Keratinocyte (primary cell): Measurements from ENCODE around the gene PLPP4. TPM values are rescaled to one million over a fixed set of nuclear protein-coding genes. Genes with fewer than 3 reads are reported as not detected.

Experiments
- DNase-seq: peaks from one replicate; pipeline ENCODE4 v3.0.0-alpha.2; 2011; ENCODE audit warnings: low read depth, missing footprints, low spot score
- FAIRE-seq: peaks from 2 replicates; lab custom pipeline; 2011; peaks lifted over from hg19 to GRCh38; lab: Jason Lieb, UNC
- H2AFZ ChIP-seq: 2 replicates; pipeline ENCODE4 v1.6.0; 2012; ENCODE audit warnings: low read length, control low read depth, inconsistent platforms; ENCODE audit not compliant: control insufficient read depth
- H3K27ac ChIP-seq: 2 replicates; pipeline ENCODE4 v1.5.1; 2011; ENCODE audit warnings: low read length; ENCODE audit not compliant: control insufficient read depth, insufficient read depth
- H3K27me3 ChIP-seq: 3 replicates; pipeline ENCODE4 v1.6.0; 2011; ENCODE audit warnings: low read length; ENCODE audit not compliant: control insufficient read depth, insufficient read depth; ENCODE audit errors: extremely low read depth
- H3K36me3 ChIP-seq, 2 experiments: 2 replicates in 1 of 2; 3 replicates in 1 of 2; pipeline ENCODE4 v1.5.1; 2011; ENCODE audit warnings: low read length in 2 of 2, mild to moderate bottlenecking in 1 of 2; ENCODE audit not compliant: control insufficient read depth in 2 of 2, insufficient read depth in 2 of 2; ENCODE audit errors: extremely low read depth in 1 of 2
- H3K4me1 ChIP-seq: 3 replicates; pipeline ENCODE4 v1.5.1; 2011; ENCODE audit warnings: low read length; ENCODE audit not compliant: control insufficient read depth, insufficient read depth; ENCODE audit errors: extremely low read depth
- H3K4me2 ChIP-seq: 3 replicates; pipeline ENCODE4 v1.6.0; 2011; ENCODE audit warnings: low read depth, low read length; ENCODE audit not compliant: control insufficient read depth, insufficient read depth; ENCODE audit errors: extremely low read depth
- H3K4me3 ChIP-seq, 3 experiments: fragments of 200-600 bp in 1 of 3; sonication (generic) in 1 of 3; 2 replicates in 2 of 3; 3 replicates in 1 of 3; pipeline ENCODE4 v1.5.1; 2011 to 2016; ENCODE audit warnings: low read length in 3 of 3, mild to moderate bottlenecking in 3 of 3, control low read depth in 2 of 3, inconsistent platforms in 1 of 3, low read depth in 1 of 3, mixed read lengths in 1 of 3, mixed run types in 1 of 3, moderate library complexity in 1 of 3; ENCODE audit not compliant: control insufficient read depth in 2 of 3, insufficient read depth in 2 of 3; ENCODE audit errors: extremely low read depth in 1 of 3
- H3K79me2 ChIP-seq: 2 replicates; pipeline ENCODE4 v1.6.0; 2012; ENCODE audit warnings: low read length; ENCODE audit not compliant: control insufficient read depth, insufficient read depth
- H3K9ac ChIP-seq: 3 replicates; pipeline ENCODE4 v1.6.0; 2011; ENCODE audit warnings: low read length; ENCODE audit not compliant: control insufficient read depth, insufficient read depth; ENCODE audit errors: extremely low read depth
- H3K9me1 ChIP-seq: 3 replicates; pipeline ENCODE4 v1.6.0; 2011; ENCODE audit warnings: low read length; ENCODE audit not compliant: control insufficient read depth, insufficient read depth; ENCODE audit errors: extremely low read depth
- H3K9me3 ChIP-seq: 2 replicates; pipeline ENCODE4 v1.5.1; 2012; ENCODE audit warnings: low read depth, low read length; ENCODE audit not compliant: control insufficient read depth
- H4K20me1 ChIP-seq: 3 replicates; pipeline ENCODE4 v1.6.0; 2011; ENCODE audit warnings: low read length; ENCODE audit not compliant: control insufficient read depth, insufficient read depth; ENCODE audit errors: extremely low read depth
- CTCF ChIP-seq, 3 experiments: IDR thresholded peaks in 1 of 3; conservative IDR thresholded peaks in 1 of 3; optimal IDR thresholded peaks in 1 of 3; 2 replicates in 2 of 3; 3 replicates in 1 of 3; pipeline versions ENCODE3 to v1.5.1; 2011; ENCODE audit warnings: low read length in 3 of 3, mild to moderate bottlenecking in 3 of 3, moderate library complexity in 2 of 3, control low read depth in 1 of 3, inconsistent platforms in 1 of 3; ENCODE audit not compliant: insufficient read depth in 2 of 3; ENCODE audit errors: extremely low read depth in 1 of 3
- EZH2 ChIP-seq: IDR thresholded peaks from one replicate; pipeline ENCODE4 v1.6.1; 2012; ENCODE audit warnings: inconsistent platforms, mild to moderate bottlenecking, low read length, moderate library complexity
- dilution Hi-C: fragments of 300-500 bp; cut with MboI; formaldehyde crosslinking; loops from one replicate; pipeline ENCODE4 v1.7.0; 2020; ENCODE audit warnings: low sequenced_read_pairs; ENCODE audit not compliant: extremely low pct_ligation_motif_present
- polyA plus RNA-seq, 5 experiments: library from polyadenylated mRNA; depleted of rRNA in 3 of 5; stranded (reverse) in 3 of 5; stranded (forward) in 1 of 5; unstranded in 1 of 5; fragments of >200 nt; gene quantifications; 1 replicate in 1 of 5; 2 replicates in 3 of 5; 3 replicates in 1 of 5; pipeline versions ENCODE4 v1.2.1 to v1.2.3, GENCODE V29; 2011 to 2012; ENCODE audit warnings: missing spikeins in 2 of 5, low read depth in 1 of 5, low replicate concordance in 1 of 5

PLPP4 gene
- polyA plus RNA-seq, 1 donor (not counting 4 experiments of a cell fraction or from before 2014, with no cell fraction given): 0.76 TPM

DNA sequence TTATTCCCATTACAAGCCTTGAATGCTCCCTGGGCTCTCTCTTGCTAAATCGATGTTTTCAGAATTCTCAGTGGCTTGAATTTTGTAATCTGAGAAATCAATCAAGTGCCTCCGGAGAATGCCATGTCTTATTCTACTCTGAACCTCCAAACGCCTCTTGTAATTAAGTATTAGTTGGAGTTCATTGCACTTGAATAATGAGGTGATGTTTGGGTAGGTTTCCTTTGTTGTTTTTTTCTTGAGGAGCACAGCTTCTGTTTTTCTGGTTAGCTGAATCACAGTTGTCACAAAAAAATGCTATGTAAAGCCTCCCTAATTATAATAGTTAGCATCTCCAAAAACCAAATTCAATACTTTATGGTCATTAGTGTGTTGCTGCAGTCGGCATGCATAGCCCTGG is 100.3 kb downstream of the PLPP4 start:
- H3K9me3 ChIP-seq: no peaks in the 10 kb centered on the region
- H4K20me1 ChIP-seq: no peaks in the 10 kb centered on the region
- H3K4me3 ChIP-seq: no peak overlapping the region
- H3K27me3 ChIP-seq: no peaks in the 10 kb centered on the region
- no peak overlapping the region for H3K4me2 ChIP-seq
- no peaks in the 10 kb centered on the region for H3K79me2 ChIP-seq
- no peak overlapping the region for H2AFZ ChIP-seq
- dilution Hi-C loops: no loop called here
- H3K36me3 ChIP-seq: no peaks in the 10 kb centered on the region
- TF ChIP-seq EZH2 (no peak), CTCF (optimal IDR thresholded peaks at IDR 0.05 in 1 of 3, IDR thresholded peaks at IDR 0.05 in 1 of 3, conservative IDR thresholded peaks at IDR 0.05 in 1 of 3; ENCODE audit: extremely low read depth in 1 of 3, insufficient read depth in 2 of 3, low read length in 3 of 3) (no peak)
- no peak for DNase-seq
- no peak overlapping the region for H3K9ac ChIP-seq
- H3K9me1 ChIP-seq: no peaks in the 10 kb centered on the region
- H3K27ac ChIP-seq: no peak overlapping the region
- FAIRE-seq: no peak
- no peaks in the 10 kb centered on the region for H3K4me1 ChIP-seq

DNA sequence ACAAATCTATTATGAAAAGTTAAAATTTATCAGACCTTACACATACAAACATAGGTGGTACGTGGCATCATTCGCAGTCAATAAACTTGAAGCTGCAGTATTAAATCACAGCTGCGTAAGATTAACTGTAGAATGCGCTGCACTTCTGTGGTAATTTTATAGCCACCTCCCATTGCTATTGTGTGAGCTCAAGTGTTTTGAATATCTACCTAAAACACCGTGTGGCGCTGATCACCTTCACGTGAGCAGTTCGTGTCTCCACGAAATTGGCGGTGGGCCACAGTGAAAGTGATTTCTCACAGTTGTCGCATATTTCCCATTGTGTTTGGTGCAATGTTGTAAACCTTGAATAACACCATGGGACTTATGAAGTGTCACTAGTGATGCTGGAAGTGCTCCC is 102.8 kb downstream of the PLPP4 start:
- H3K4me2 ChIP-seq: no peak overlapping the region
- no peaks in the 10 kb centered on the region for H3K4me1 ChIP-seq
- DNase-seq (no peak), FAIRE-seq (no peak)
- no peaks in the 10 kb centered on the region for H3K9me3 ChIP-seq
- H3K79me2 ChIP-seq: no peaks in the 10 kb centered on the region
- dilution Hi-C loops: no loop called here
- no peaks in the 10 kb centered on the region for H3K27me3 ChIP-seq
- H3K27ac ChIP-seq: no peak overlapping the region
- no peaks in the 10 kb centered on the region for H4K20me1 ChIP-seq
- H3K9ac ChIP-seq: no peak overlapping the region
- H2AFZ ChIP-seq: no peak overlapping the region
- TF ChIP-seq EZH2 (no peak), CTCF (optimal IDR thresholded peaks at IDR 0.05 in 1 of 3, IDR thresholded peaks at IDR 0.05 in 1 of 3, conservative IDR thresholded peaks at IDR 0.05 in 1 of 3; ENCODE audit: extremely low read depth in 1 of 3, insufficient read depth in 2 of 3, low read length in 3 of 3) (no peak)
- no peaks in the 10 kb centered on the region for H3K36me3 ChIP-seq
- H3K9me1 ChIP-seq: no peaks in the 10 kb centered on the region
- no peak overlapping the region for H3K4me3 ChIP-seq
